ENCODE measurements around the gene ERAL1. TPM values are rescaled to one million over a fixed set of nuclear protein-coding genes. Genes with fewer than 3 reads are reported as not detected.

ERAL1 gene
- total RNA-seq, 1 donor from 2014 or later: 25.8 TPM

DNA sequence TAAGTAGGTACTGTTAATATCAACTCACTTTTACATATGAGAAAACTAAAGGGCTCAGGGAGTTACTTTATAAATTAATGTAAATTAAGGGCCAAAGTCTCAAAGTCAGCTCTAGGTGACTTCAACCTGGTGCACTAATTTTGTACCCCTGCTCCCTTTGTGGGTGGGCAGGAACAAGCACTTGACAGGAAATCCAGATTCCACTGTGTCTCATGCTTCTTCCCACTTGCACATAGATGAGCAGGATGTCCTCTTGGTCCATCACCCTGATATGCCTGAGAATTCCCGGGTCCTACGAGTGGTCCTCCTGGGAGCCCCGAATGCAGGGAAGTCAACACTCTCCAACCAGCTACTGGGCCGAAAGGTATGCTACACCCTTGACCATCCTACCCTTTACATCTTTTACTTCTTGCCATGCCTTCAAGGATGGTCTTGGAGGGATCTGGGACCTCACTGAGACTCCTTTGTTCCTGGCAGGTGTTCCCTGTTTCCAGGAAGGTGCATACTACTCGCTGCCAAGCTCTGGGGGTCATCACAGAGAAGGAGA lies 1.3 kb downstream of the ERAL1 start:
- peaks cover 16% of the 10 kb centered on the region for H3K4me1 Mint-ChIP-seq
- H3K9me3 Mint-ChIP-seq: no peaks in the 10 kb centered on the region
- no peak overlapping the region for H3K27ac Mint-ChIP-seq
- H3K4me3 Mint-ChIP-seq: peak overlapping the region; percentile 97
- H3K27ac ChIP-seq: no peak overlapping the region
- peak overlapping the region; percentile 71 for H3K4me3 ChIP-seq
- H2AFZ ChIP-seq (replicated peaks): no peak overlapping the region
- no peak overlapping the region for H3K9ac ChIP-seq
- H3K36me3 ChIP-seq: no peaks in the 10 kb centered on the region
- DNase-seq (ENCODE audit: low spot score): no peak
- peaks cover 5% of the 10 kb centered on the region for H3F3A ChIP-seq (ENCODE audit: low read depth)
- H3K36me3 Mint-ChIP-seq: peaks cover 14% of the 10 kb centered on the region
- H4K20me1 ChIP-seq (ENCODE audit: low read depth): no peaks in the 10 kb centered on the region
- TF ChIP-seq EZH2 (IDR thresholded peaks at IDR 0.05) (no peak), EZH2phosphoT487 (IDR thresholded peaks at IDR 0.05) (no peak), CTCF (IDR thresholded peaks at IDR 0.05) (no peak)
- H3K9me3 ChIP-seq (ENCODE audit: low read depth): no peaks in the 10 kb centered on the region
- peak overlapping the region; percentile 91 for H3K4me2 ChIP-seq
- no peaks in the 10 kb centered on the region for H3K27me3 ChIP-seq
- H3K4me1 ChIP-seq: peaks cover 5% of the 10 kb centered on the region
- peaks cover 15% of the 10 kb centered on the region for H3K79me2 ChIP-seq (ENCODE audit: low read depth)
- H3K27me3 Mint-ChIP-seq (ENCODE audit: insufficient read depth, low read depth): no peaks in the 10 kb centered on the region

- H3K79me2 ChIP-seq (ENCODE audit: low read depth): peaks cover 15% of the 10 kb centered on the region
- no peak overlapping the region for H3K4me3 ChIP-seq
- H3F3A ChIP-seq (ENCODE audit: low read depth): peaks cover 5% of the 10 kb centered on the region
- no peak for DNase-seq (ENCODE audit: low spot score)
- H3K4me2 ChIP-seq: no peak overlapping the region
- peaks cover 16% of the 10 kb centered on the region for H3K4me1 Mint-ChIP-seq
- no peak overlapping the region for H2AFZ ChIP-seq (replicated peaks)
- H4K20me1 ChIP-seq (ENCODE audit: low read depth): no peaks in the 10 kb centered on the region
- no peaks in the 10 kb centered on the region for H3K36me3 ChIP-seq
- H3K9ac ChIP-seq: no peak overlapping the region
- no peaks in the 10 kb centered on the region for H3K27me3 ChIP-seq
- H3K9me3 ChIP-seq (ENCODE audit: low read depth): no peaks in the 10 kb centered on the region
- peaks cover 2% of the 10 kb centered on the region for H3K27me3 Mint-ChIP-seq (ENCODE audit: insufficient read depth, low read depth)
- peaks cover 17% of the 10 kb centered on the region for H3K36me3 Mint-ChIP-seq
- H3K27ac Mint-ChIP-seq: no peak overlapping the region
- peaks cover 5% of the 10 kb centered on the region for H3K4me1 ChIP-seq
- no peaks in the 10 kb centered on the region for H3K9me3 Mint-ChIP-seq
- H3K4me3 Mint-ChIP-seq: peak overlapping the region; percentile 12
- TF ChIP-seq EZH2phosphoT487 (IDR thresholded peaks at IDR 0.05) (no peak), CTCF (IDR thresholded peaks at IDR 0.05) (no peak), EZH2 (IDR thresholded peaks at IDR 0.05) (no peak)
- H3K27ac ChIP-seq: no peak overlapping the region
These were observed 3.3 kb downstream of the ERAL1 start for GRCh38 chr17:28857905-28858800.

DNA sequence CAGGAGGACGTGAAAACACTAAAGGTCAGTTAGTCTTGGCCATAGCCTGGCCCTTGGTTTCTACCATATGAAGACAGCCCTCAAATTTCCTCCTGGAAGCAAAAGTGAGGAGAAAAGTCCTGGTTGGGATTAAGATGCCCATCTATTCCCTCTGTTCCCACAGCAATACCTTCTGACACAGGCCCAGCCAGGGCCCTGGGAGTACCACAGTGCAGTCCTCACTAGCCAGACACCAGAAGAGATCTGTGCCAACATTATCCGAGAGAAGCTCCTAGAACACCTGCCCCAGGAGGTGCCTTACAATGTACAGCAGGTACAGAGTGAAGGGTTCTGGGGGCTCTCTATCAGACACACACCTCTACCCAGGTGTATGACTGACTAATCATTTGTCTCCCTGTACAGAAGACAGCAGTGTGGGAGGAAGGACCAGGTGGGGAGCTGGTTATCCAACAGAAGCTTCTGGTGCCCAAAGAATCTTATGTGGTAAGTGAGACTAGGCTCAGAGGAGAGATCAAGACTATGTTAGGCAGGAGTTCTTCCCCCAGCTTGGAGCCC lies 4.1 kb downstream of the ERAL1 start:
- Mint-ChIP-seq H3K27me3 (ENCODE audit: insufficient read depth, low read depth) (peaks cover 2% of the 10 kb centered on the region), H3K36me3 (peaks cover 17% of the 10 kb centered on the region), H3K4me1 (peaks cover 16% of the 10 kb centered on the region), H3K27ac (no peak overlapping the region), H3K4me3 (no peak overlapping the region), H3K9me3 (no peaks in the 10 kb centered on the region)
- DNase-seq (ENCODE audit: low spot score): no peak
- Histone ChIP-seq H3K27me3 (no peaks in the 10 kb centered on the region), H3K9me3 (ENCODE audit: low read depth) (no peaks in the 10 kb centered on the region), H3K79me2 (ENCODE audit: low read depth) (peaks cover 15% of the 10 kb centered on the region), H4K20me1 (ENCODE audit: low read depth) (no peaks in the 10 kb centered on the region), H3K27ac (no peak overlapping the region), H3K4me3 (no peak overlapping the region), H3K4me1 (peaks cover 5% of the 10 kb centered on the region), H3F3A (ENCODE audit: low read depth) (peaks cover 5% of the 10 kb centered on the region), H3K4me2 (no peak overlapping the region), H3K9ac (no peak overlapping the region), H2AFZ (replicated peaks) (no peak overlapping the region), H3K36me3 (no peaks in the 10 kb centered on the region)
- TF ChIP-seq CTCF (IDR thresholded peaks at IDR 0.05) (no peak), EZH2 (IDR thresholded peaks at IDR 0.05) (no peak)

Measured in neural progenitor cell (in vitro differentiated cells).